A549 treated with DMSO at 1 μM for 4 hours (cell line): ENCODE measurements around the gene SLC17A4. TPM values are rescaled to one million over a fixed set of nuclear protein-coding genes. Genes with fewer than 3 reads are reported as not detected.

ENCODE experiments used
- total RNA-seq: library from RNA; stranded (reverse); fragments of 200-300 nt; extraction: Qiagen RNA extraction; gene quantifications from 5 replicates; pipeline ENCODE4 v1.2.3, GENCODE V29; 2022; ENCODE audit warnings: low read depth

Gene SLC17A4
- total RNA-seq, result not detected in 5 replicates

GRCh38 chr6:25754535-25754934, at the start of gene SLC17A4:
Gene SLC17A4 (plus strand): TSS chr6:25754742. CDS start chr6:25761963, 7,221 bp downstream.

Other genes starting within 250 kb of the SLC17A4 start
- gene SCGN, start 102.5 kb upstream of the SLC17A4 start, total RNA-seq, result 0.06 to 0.23 TPM (median 0.16 TPM) in 3 of 5 replicates, not detected in the others
- 0.06 TPM in 2 of 5 replicates, not detected in the others for gene SLC17A1, start 77.3 kb downstream of the SLC17A4 start, total RNA-seq
- gene SLC17A3, start 119.5 kb downstream of the SLC17A4 start, total RNA-seq, result 0.80 to 1.4 TPM (median 0.93 TPM) in 5 replicates
- gene SLC17A2, start 175.9 kb downstream of the SLC17A4 start, total RNA-seq, result not detected in 5 replicates
- gene TRIM38, start 208.1 kb downstream of the SLC17A4 start, total RNA-seq, result 1.8 to 2.1 TPM (median 2.0 TPM) in 5 replicates